PC-9 (cell line): Measurements from ENCODE around the gene LRP1.

Experiments
- EZH2 ChIP-seq: fragments of 200-600 bp; sonication (generic); IDR thresholded peaks from 2 replicates; pipeline ENCODE4 v1.8.0; 2017; ENCODE audit warnings: antibody characterized with exemption, low read depth
- TF ChIP-seq, protein P1 (sequence below): fragments of 200-600 bp; sonication (generic); conservative IDR thresholded peaks from 2 replicates; pipeline ENCODE4 v1.6.1; 2017; ENCODE audit warnings: mixed run types, antibody characterized with exemption, mild to moderate bottlenecking, moderate library complexity

DNA sequence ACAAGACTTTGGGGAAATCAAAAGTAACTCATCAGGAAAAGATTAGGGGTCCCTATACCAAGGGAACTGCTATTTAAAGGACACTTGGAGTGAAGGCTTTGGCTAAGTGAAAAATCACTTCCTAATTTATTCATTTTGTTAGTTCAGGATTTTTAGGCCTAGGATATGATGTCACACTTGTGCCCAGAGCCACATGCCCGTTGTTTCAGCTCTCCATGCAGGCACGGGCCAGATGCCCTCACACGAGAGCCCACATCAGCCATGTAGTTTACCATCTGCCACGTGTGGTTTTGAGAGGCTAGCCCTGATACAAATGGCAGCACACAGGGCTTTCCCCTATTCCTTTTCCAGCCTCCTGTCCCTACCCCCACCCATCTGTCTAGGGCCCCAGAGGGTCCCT, 31.0 kb downstream of the LRP1 start:
- TF ChIP-seq, protein P1, sequence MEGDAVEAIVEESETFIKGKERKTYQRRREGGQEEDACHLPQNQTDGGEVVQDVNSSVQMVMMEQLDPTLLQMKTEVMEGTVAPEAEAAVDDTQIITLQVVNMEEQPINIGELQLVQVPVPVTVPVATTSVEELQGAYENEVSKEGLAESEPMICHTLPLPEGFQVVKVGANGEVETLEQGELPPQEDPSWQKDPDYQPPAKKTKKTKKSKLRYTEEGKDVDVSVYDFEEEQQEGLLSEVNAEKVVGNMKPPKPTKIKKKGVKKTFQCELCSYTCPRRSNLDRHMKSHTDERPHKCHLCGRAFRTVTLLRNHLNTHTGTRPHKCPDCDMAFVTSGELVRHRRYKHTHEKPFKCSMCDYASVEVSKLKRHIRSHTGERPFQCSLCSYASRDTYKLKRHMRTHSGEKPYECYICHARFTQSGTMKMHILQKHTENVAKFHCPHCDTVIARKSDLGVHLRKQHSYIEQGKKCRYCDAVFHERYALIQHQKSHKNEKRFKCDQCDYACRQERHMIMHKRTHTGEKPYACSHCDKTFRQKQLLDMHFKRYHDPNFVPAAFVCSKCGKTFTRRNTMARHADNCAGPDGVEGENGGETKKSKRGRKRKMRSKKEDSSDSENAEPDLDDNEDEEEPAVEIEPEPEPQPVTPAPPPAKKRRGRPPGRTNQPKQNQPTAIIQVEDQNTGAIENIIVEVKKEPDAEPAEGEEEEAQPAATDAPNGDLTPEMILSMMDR = no peak
- TF ChIP-seq EZH2 = no peak
